ENCODE data around the gene MERTK.

- TF ChIP-seq, protein P1, sequence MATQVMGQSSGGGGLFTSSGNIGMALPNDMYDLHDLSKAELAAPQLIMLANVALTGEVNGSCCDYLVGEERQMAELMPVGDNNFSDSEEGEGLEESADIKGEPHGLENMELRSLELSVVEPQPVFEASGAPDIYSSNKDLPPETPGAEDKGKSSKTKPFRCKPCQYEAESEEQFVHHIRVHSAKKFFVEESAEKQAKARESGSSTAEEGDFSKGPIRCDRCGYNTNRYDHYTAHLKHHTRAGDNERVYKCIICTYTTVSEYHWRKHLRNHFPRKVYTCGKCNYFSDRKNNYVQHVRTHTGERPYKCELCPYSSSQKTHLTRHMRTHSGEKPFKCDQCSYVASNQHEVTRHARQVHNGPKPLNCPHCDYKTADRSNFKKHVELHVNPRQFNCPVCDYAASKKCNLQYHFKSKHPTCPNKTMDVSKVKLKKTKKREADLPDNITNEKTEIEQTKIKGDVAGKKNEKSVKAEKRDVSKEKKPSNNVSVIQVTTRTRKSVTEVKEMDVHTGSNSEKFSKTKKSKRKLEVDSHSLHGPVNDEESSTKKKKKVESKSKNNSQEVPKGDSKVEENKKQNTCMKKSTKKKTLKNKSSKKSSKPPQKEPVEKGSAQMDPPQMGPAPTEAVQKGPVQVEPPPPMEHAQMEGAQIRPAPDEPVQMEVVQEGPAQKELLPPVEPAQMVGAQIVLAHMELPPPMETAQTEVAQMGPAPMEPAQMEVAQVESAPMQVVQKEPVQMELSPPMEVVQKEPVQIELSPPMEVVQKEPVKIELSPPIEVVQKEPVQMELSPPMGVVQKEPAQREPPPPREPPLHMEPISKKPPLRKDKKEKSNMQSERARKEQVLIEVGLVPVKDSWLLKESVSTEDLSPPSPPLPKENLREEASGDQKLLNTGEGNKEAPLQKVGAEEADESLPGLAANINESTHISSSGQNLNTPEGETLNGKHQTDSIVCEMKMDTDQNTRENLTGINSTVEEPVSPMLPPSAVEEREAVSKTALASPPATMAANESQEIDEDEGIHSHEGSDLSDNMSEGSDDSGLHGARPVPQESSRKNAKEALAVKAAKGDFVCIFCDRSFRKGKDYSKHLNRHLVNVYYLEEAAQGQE (IDR thresholded peaks at IDR 0.05; ENCODE audit: insufficient read depth in 1 of 2, low read depth in 2 of 2, low read length in 2 of 2): peak in 1 of 2 experiments; percentile 63; a peak in 1 of 4 replicates
- peak; percentile 71; the same call in 1 of the 2 replicates for TF ChIP-seq POLR2AphosphoS5 (IDR thresholded peaks at IDR 0.05; ENCODE audit: low read depth, low read length)
Observed at GRCh38 chr2:112055730-112056625, 157.6 kb downstream of the MERTK start.

All from PFSK-1 (cell line).